ENCODE results near the gene ACOT8.
A peak's percentile ranks its signal among the peaks of the same experiment; 100 is the strongest.

ACOT8 gene

GRCh38 chr20:45796337-45797065, 60.7 kb downstream of the ACOT8 start:
- TF ChIP-seq, protein P1, sequence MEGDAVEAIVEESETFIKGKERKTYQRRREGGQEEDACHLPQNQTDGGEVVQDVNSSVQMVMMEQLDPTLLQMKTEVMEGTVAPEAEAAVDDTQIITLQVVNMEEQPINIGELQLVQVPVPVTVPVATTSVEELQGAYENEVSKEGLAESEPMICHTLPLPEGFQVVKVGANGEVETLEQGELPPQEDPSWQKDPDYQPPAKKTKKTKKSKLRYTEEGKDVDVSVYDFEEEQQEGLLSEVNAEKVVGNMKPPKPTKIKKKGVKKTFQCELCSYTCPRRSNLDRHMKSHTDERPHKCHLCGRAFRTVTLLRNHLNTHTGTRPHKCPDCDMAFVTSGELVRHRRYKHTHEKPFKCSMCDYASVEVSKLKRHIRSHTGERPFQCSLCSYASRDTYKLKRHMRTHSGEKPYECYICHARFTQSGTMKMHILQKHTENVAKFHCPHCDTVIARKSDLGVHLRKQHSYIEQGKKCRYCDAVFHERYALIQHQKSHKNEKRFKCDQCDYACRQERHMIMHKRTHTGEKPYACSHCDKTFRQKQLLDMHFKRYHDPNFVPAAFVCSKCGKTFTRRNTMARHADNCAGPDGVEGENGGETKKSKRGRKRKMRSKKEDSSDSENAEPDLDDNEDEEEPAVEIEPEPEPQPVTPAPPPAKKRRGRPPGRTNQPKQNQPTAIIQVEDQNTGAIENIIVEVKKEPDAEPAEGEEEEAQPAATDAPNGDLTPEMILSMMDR (IDR thresholded peaks at IDR 0.05; ENCODE audit: low read depth, low read length, missing control alignments) = no peak
- in situ Hi-C loops (cut with HindIII; ENCODE audit: low pct_ligation_motif_present, low sequenced_read_pairs) = no loop called here
- H3K4me3 ChIP-seq (ENCODE audit: low read depth, low read length) = no peak overlapping the region
- peaks cover 41% of the 10 kb centered on the region for H3K36me3 ChIP-seq (replicated peaks)
- H3K27me3 ChIP-seq (replicated peaks) = no peaks in the 10 kb centered on the region
- no peak for DNase-seq
- H3K27ac ChIP-seq = no peak overlapping the region

DNA sequence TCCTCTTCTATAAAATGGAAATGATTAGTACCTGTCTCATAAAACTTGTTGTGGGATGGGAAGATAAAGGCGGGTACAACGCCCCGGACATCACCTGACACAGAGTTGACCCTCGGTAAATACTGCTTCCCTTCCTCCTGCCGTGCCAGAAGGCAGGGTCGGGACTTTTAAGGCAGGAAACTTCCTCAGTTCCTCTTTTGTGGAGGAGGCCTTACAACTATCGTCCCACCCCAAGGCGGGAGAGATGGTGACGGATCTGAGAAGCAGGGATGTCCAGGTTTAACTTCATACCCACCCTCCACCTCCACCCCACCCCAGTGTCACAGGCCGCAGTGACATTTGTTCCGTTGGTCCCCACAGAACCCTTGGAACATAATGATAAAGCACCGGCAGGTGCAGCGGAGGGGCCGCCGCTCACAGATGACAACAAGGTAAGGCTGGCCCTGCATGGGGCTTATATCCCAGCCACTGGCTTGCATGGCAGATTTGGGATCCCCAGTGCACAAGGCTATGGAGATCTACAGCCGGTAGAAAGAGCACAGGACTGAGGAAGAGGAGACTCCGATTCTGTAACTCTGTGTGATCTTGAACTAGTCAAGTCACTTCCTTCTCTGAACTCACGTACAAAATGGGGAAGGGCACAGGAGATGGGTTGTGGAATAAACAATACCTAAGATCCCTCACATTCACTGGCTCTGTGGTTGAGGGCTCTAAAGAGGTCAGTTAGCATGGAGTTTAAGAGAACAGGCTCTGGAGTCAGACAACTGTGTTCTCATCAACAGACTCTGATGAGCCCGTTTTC, 64.7 kb downstream of the ACOT8 start:
- peaks cover 33% of the 10 kb centered on the region for H3K36me3 ChIP-seq (replicated peaks)
- DNase-seq = no peak
- in situ Hi-C loops (cut with HindIII; ENCODE audit: low pct_ligation_motif_present, low sequenced_read_pairs) = no loop called here
- TF ChIP-seq, protein P1 (IDR thresholded peaks at IDR 0.05; ENCODE audit: low read depth, low read length, missing control alignments) = no peak
- no peaks in the 10 kb centered on the region for H3K27me3 ChIP-seq (replicated peaks)
- peak overlapping the region; percentile 89 for H3K4me3 ChIP-seq (ENCODE audit: low read depth, low read length)
- H3K27ac ChIP-seq = peak overlapping the region; percentile 73
